GM13976 (cell line): ENCODE results near the gene RASSF10.

ENCODE experiments used
- DNase-seq: peaks from one replicate; pipeline ENCODE4 v3.0.0; 2012; ENCODE audit warnings: low spot score
- CTCF ChIP-seq: IDR thresholded peaks from 2 replicates; pipeline ENCODE4 v1.5.1; 2012; ENCODE audit warnings: borderline replicate concordance, mild to moderate bottlenecking; ENCODE audit not compliant: insufficient read depth; ENCODE audit errors: extremely low read depth, missing control alignments, control extremely low read depth
- in situ Hi-C: fragments of 300-500 bp; cut with MboI; formaldehyde crosslinking; loops from one replicate; pipeline ENCODE4 v1.12.0; 2022; ENCODE audit warnings: low sequenced_read_pairs, mixed read lengths, inconsistent platforms; ENCODE audit not compliant: unreplicated experiment

Gene RASSF10

GRCh38 chr11:13047884-13048283 is 38.8 kb downstream of the RASSF10 start:
- in situ Hi-C loops, result no loop called here
- DNase-seq, result no peak
- no peak for TF ChIP-seq CTCF

GRCh38 chr11:13051257-13051656 is 42.1 kb downstream of the RASSF10 start:
- TF ChIP-seq CTCF, result no peak
- in situ Hi-C loops, result no loop called here
- DNase-seq, result no peak

- no peak for DNase-seq
- in situ Hi-C loops, result no loop called here
- no peak for TF ChIP-seq CTCF
These were observed 43.0 kb downstream of the RASSF10 start for GRCh38 chr11:13052130-13052571.

GRCh38 chr11:13053255-13053917 is 44.3 kb downstream of the RASSF10 start:
- no peak for DNase-seq
- TF ChIP-seq CTCF, result no peak
- in situ Hi-C loops, result no loop called here

GRCh38 chr11:13054278-13054677 is 45.2 kb downstream of the RASSF10 start:
- TF ChIP-seq CTCF, result no peak
- no peak for DNase-seq
- in situ Hi-C loops, result no loop called here

- in situ Hi-C loops, result no loop called here
- no peak for TF ChIP-seq CTCF
- no peak for DNase-seq
These were observed 46.1 kb downstream of the RASSF10 start for GRCh38 chr11:13055200-13055599.

- in situ Hi-C loops, result no loop called here
- DNase-seq, result no peak
- no peak for TF ChIP-seq CTCF
These were observed 52.3 kb downstream of the RASSF10 start for GRCh38 chr11:13061294-13061990.
